GM19240 (cell line): ENCODE measurements around the gene CAB39L.

Experiments used
- DNase-seq: peaks from one replicate; pipeline ENCODE4 v3.0.0; 2011; ENCODE audit warnings: low spot score; ENCODE audit not compliant: insufficient read length

The CAB39L gene

DNA sequence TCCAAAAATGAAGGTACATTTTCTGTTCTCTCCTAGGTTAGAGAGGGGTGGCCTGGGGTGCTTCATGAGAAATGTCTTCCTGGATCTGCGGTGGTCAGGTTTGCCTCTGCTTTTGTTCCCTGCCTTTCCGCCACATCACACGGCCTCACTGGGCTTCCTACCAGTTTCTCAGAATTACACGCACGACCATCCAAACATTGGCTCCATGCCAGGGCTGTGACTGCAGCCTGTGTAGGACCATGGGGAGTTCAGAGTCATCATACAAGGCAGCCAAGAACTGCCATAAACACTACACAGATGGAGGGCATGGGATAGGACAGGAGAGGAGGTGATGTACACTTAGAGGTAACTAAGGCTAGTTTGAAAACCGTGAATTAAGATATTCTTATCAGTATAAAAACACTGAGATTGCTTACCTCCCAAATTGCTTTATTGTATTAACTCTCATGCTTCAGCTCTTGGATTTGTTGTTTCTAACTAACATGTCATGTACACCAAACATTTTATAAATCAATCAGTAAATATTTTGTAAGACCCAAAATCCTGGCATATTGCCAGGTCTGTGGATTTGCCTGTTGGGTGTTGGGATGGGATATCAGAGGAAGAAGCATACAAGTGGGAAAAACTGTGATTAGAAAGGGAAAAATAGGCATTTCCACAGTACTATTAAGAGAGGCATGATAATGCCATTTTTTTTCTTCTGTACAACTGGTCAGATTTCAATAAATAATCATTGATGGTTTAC, 150.9 kb downstream of the CAB39L start:
- no peak for DNase-seq

DNA sequence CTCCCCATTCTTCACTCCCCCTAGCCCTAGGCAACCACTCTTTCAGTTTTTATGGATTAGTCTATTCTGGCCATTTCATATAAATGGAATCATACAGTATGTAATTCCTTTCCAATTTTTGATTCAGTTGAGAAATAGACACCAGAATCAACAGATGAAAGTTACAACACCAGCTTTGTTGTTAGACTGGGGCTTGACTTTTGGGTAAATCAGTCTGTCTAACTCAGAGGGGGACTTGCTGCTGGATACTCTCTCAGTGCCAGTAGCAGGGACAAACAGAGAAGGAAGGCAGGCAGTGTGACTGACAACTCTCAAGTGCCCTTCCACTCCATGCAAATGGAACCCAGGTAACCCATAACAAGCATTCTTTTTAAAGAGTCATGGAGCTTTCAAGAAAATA, 155.4 kb downstream of the CAB39L start:
- DNase-seq, result no peak

GRCh38 chr13:49287995-49288394, 155.9 kb downstream of the CAB39L start:
- DNase-seq, result no peak

DNA sequence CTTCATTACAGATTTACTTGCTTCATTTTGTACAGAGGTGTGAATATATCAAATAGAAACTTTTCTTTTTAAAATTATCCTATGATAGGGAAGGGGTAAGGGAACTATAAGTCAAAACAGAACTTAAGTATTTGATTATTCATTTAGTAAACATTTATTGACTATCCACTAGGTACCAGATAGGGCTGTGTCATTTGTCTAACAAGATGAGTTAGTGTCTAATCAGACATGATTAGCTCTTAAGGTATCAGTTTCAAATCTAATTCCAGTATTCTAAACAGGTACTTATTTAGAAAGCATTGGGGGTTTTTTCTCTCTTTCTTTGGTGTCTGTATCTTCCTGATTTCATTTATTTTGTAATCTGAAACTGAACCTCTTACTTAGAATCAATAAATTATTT, 164.0 kb downstream of the CAB39L start:
- DNase-seq, result no peak

- no peak for DNase-seq
Measured at GRCh38 chr13:49279112-49279511, 164.8 kb downstream of the CAB39L start.

DNA sequence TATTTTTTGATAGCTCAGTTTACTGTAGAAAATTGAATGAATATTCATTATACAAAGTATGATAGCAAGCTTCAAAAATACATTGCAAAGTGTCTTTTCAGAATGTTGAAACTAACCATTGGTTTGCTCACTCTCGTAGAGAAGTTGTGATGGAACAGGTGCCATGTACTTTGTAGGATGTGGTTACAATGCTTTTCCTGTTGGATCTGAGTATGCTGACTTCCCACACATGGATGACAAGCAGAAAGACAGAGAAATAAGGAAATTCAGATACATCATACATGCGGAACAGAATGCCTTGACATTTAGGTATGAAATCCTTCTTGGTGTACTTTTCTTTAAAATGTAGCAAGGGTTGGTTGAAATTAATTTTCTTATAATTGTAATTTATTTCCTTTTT, 165.7 kb downstream of the CAB39L start:
- DNase-seq, result no peak

- no peak for DNase-seq
Measured at GRCh38 chr13:49272296-49272695, 171.6 kb downstream of the CAB39L start.

- DNase-seq, result no peak
Measured at GRCh38 chr13:49271264-49271663, 172.6 kb downstream of the CAB39L start.

DNA sequence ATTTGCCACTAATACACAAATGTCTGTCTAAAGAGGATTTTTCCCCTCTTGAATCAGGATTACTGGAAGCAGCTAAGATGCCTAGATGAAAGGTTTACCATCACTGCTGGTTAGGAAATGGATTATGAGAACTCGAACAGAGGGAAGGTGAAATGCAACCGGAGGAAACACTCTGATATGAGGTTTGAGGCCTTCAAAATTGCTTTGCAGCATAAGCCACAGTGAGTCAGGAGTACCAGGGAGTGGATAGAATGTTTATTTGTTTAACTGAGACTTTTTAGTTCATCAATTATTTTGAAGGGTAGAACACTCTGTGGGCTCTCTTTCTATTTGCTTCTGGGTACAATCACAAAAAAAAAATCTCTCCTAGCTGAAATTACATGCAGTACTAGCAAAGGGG, 178.0 kb downstream of the CAB39L start:
- no peak for DNase-seq

DNA sequence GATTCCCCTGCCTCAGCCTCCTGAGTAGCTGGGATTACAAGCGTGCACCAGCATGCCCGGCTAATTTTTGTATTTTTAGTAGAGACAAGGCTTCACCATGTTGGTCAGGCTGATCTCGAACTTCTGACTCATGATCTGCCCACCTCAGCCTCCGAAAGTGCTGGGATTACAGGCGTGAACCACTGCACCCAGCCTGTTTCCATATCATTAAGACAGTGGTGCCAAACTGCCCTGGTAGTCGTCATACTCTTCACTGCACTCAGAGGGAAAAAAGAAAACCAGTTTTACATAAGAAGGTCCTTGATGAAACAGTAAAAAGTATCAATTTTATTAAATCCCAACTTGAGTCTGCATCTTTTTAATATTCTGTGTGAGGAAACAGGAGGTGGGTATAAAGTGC, 181.2 kb downstream of the CAB39L start:
- DNase-seq, result no peak

GRCh38 chr13:49259586-49259985, 184.3 kb downstream of the CAB39L start:
- DNase-seq, result no peak
